HepG2 (cell line): ENCODE results near the gene ABHD2. TPM values are rescaled to one million over a fixed set of nuclear protein-coding genes. Genes with fewer than 3 reads are reported as not detected.

Source experiments
- ATAC-seq: fragments of 200-7000 bp; cut with Tn5 transposase; 3 replicates; pipeline ENCODE4 v1.9.1; 2020; ENCODE audit warnings: mild to moderate bottlenecking, moderate library complexity
- BruUV-seq: library from RNA; stranded (reverse); fragments of 400-500 nt; replicated peaks from 2 replicates; lab custom pipeline; 2021; lab: Mats Ljungman, UMichigan
- CTCF ChIA-PET: fragments of 300-600 bp; formaldehyde crosslinking; extraction: SDS; loops from one replicate; lab custom pipeline; 2021; ENCODE audit warnings: low total read pairs, inconsistent platforms, low intra/inter-chr PET ratio; lab: Yijun Ruan, JAX
- POLR2A ChIA-PET: fragments of 350-600 bp; sonication (Branson Sonifier 250); formaldehyde crosslinking; loops from one replicate; lab custom pipeline; 2020; ENCODE audit warnings: antibody characterized with exemption, inconsistent platforms; lab: Yijun Ruan, JAX
- DNase-seq: peaks from one replicate; pipeline ENCODE4 v3.0.0-alpha.2; 2015; ENCODE audit warnings: low spot score
- FAIRE-seq: peaks from 3 replicates; lab custom pipeline; 2011; peaks lifted over from hg19 to GRCh38; lab: Jason Lieb, UNC
- H2AFZ ChIP-seq: one replicate; pipeline ENCODE4 v1.6.1; 2011; ENCODE audit warnings: low read length, inconsistent platforms
- H3K27ac ChIP-seq: fragments of 300-600 bp; 3 replicates; pipeline ENCODE4 v1.8.0; 2011; ENCODE audit warnings: mixed run types, mild to moderate bottlenecking, mixed read lengths, low read length, inconsistent platforms; ENCODE audit not compliant: insufficient read depth; ENCODE audit errors: extremely low read length
- H3K27me3 ChIP-seq, 2 experiments: fragments of 200-600 bp in 1 of 2; 2 replicates in 1 of 2; 3 replicates in 1 of 2; pipeline versions ENCODE4 v1.6.0 to v1.8.0; 2011; ENCODE audit warnings: low read length in 2 of 2, mild to moderate bottlenecking in 2 of 2, moderate library complexity in 2 of 2, inconsistent platforms in 1 of 2; ENCODE audit not compliant: insufficient read depth in 2 of 2, control insufficient read depth in 1 of 2
- H3K36me3 ChIP-seq, 2 experiments: fragments of 200-600 bp in 1 of 2; replicated peaks in 1 of 2; 2 replicates in 1 of 2; 3 replicates in 1 of 2; pipeline versions ENCODE4 v1.5.1 to v1.8.0; 2011; ENCODE audit warnings: low read length in 2 of 2, inconsistent platforms in 1 of 2; ENCODE audit not compliant: insufficient read depth in 2 of 2, control insufficient read depth in 1 of 2
- H3K4me1 ChIP-seq: 2 replicates; pipeline ENCODE4 v1.5.1; 2012; ENCODE audit warnings: low read length, inconsistent platforms; ENCODE audit not compliant: insufficient read depth
- H3K4me2 ChIP-seq: 2 replicates; pipeline ENCODE4 v1.6.0; 2011; ENCODE audit warnings: low read depth, low read length, inconsistent platforms
- H3K4me3 ChIP-seq, 3 experiments: fragments of 200-600 bp in 1 of 3; sonication (generic), shearing (Covaris generic) in 1 of 3; replicated peaks in 1 of 3; 2 replicates each; pipeline ENCODE4 v1.5.1; 2011 to 2016; ENCODE audit warnings: low read length in 3 of 3, inconsistent platforms in 2 of 3, low read depth in 2 of 3, mild to moderate bottlenecking in 2 of 3, control low read depth in 1 of 3, mixed read lengths in 1 of 3; ENCODE audit not compliant: insufficient read depth in 1 of 3
- H3K79me2 ChIP-seq: one replicate; pipeline ENCODE4 v1.6.1; 2011; ENCODE audit warnings: low read length, inconsistent platforms; ENCODE audit not compliant: insufficient read depth
- H3K9ac ChIP-seq: 2 replicates; pipeline ENCODE4 v1.6.0; 2011; ENCODE audit warnings: mild to moderate bottlenecking, low read depth, low read length, inconsistent platforms; ENCODE audit not compliant: insufficient read depth
- H3K9me3 ChIP-seq: 2 replicates; pipeline ENCODE4 v1.5.1; 2012; ENCODE audit warnings: mild to moderate bottlenecking, low read length
- H4K20me1 ChIP-seq: 2 replicates; pipeline ENCODE4 v1.6.0; 2011; ENCODE audit warnings: inconsistent platforms, mild to moderate bottlenecking, low read length, moderate library complexity; ENCODE audit not compliant: insufficient read depth
- FOXC1 ChIP-seq: sonication (generic); formaldehyde crosslinking; IDR thresholded peaks from 2 replicates; pipeline ENCODE4 v1.8.0; 2022; ENCODE audit warnings: mild to moderate bottlenecking, missing genetic modification reagents, borderline replicate concordance
- GABPA ChIP-seq, 2 experiments: IDR thresholded peaks; 2 replicates each; pipeline ENCODE4 v1.6.1; 2011 to 2016; ENCODE audit warnings: low read depth in 2 of 2, low read length in 1 of 2, missing biosample characterization in 1 of 2, missing genetic modification characterization in 1 of 2
- MZF1 ChIP-seq: sonication (generic); formaldehyde crosslinking; IDR thresholded peaks from 2 replicates; pipeline ENCODE4 v1.8.1; 2023; ENCODE audit warnings: mild to moderate bottlenecking, missing genetic modification reagents, borderline replicate concordance
- NAIF1 ChIP-seq: sonication (generic); formaldehyde crosslinking; IDR thresholded peaks from 2 replicates; pipeline ENCODE4 v1.5.0; 2020; ENCODE audit warnings: mild to moderate bottlenecking, missing genetic modification reagents, borderline replicate concordance
- NCOA2 ChIP-seq: sonication (generic); formaldehyde crosslinking; IDR thresholded peaks from 2 replicates; pipeline ENCODE4 v1.8.0; 2022; ENCODE audit warnings: inconsistent platforms
- ZC3H4 ChIP-seq: sonication (generic); formaldehyde crosslinking; IDR thresholded peaks from 2 replicates; pipeline ENCODE4 v1.4.0; 2020; ENCODE audit warnings: missing genetic modification reagents, borderline replicate concordance
- ZNF33B ChIP-seq: sonication (generic); formaldehyde crosslinking; IDR thresholded peaks from 2 replicates; pipeline ENCODE4 v1.5.1; 2020; ENCODE audit warnings: mild to moderate bottlenecking, missing genetic modification reagents
- ZNF709 ChIP-seq: sonication (generic); formaldehyde crosslinking; IDR thresholded peaks from 2 replicates; pipeline ENCODE4 v1.5.0; 2020; ENCODE audit warnings: mild to moderate bottlenecking, missing genetic modification reagents
- WGBS: methylation state at CpG from one replicate; pipeline ENCODE4 v1.1.6; 2017; ENCODE audit warnings: low lambda C conversion rate; 5-methylcytosine and 5-hydroxymethylcytosine counted together
- in situ Hi-C: cut with HindIII; loops from 2 replicates; pipeline ENCODE4 v1.10.0; 2017; ENCODE audit warnings: low pct_unique_long_range_greater_than_20kb; ENCODE audit not compliant: extremely low pct_ligation_motif_present
- intact Hi-C: fragments of 100-400 bp; cut with micrococcal nuclease; formaldehyde crosslinking; loops from one replicate; pipeline ENCODE4 v1.10.0; 2022; ENCODE audit not compliant: unreplicated experiment
- polyA plus RNA-seq, 8 experiments: library from polyadenylated mRNA; depleted of rRNA in 3 of 8; stranded (reverse) in 7 of 8; unstranded in 1 of 8; fragments of >200 nt; fragmentation: Illumina TruSeq in 4 of 8; extraction: Trizol in 4 of 8; gene quantifications; 2 replicates each; pipeline versions ENCODE4 v1.2.1 to v1.2.3, GENCODE V29; 2011 to 2016; ENCODE audit warnings: low read depth in 4 of 8, missing spikeins in 1 of 8, mixed read lengths in 1 of 8; ENCODE audit not compliant: insufficient read depth in 1 of 8
- total RNA-seq, 5 experiments: library from RNA; depleted of rRNA; stranded (reverse); fragments of >200 nt; fragmentation: Illumina TruSeq; extraction: Trizol; gene quantifications; 2 replicates each; pipeline ENCODE4 v1.2.3, GENCODE V29; 2016; ENCODE audit warnings: low read depth in 1 of 5
- TF ChIP-seq, protein P1 (sequence below): sonication (generic); formaldehyde crosslinking; IDR thresholded peaks from 2 replicates; pipeline ENCODE4 v1.8.0; 2022; ENCODE audit warnings: missing genetic modification reagents, low read depth, mild to moderate bottlenecking, borderline replicate concordance
- TF ChIP-seq, protein P2 (sequence below): sonication (generic); formaldehyde crosslinking; IDR thresholded peaks from 2 replicates; pipeline ENCODE4 v1.5.0; 2020; ENCODE audit warnings: mild to moderate bottlenecking, missing genetic modification reagents, borderline replicate concordance
- TF ChIP-seq, protein P3 (sequence below): sonication (generic); formaldehyde crosslinking; IDR thresholded peaks from 2 replicates; pipeline ENCODE4 v1.5.0; 2020; ENCODE audit warnings: mild to moderate bottlenecking, missing genetic modification reagents
- TF ChIP-seq, protein P4 (sequence below): sonication (generic); formaldehyde crosslinking; IDR thresholded peaks from 2 replicates; pipeline ENCODE4 v1.4.0; 2020; ENCODE audit warnings: missing genetic modification reagents
- TF ChIP-seq, protein P5 (sequence below): IDR thresholded peaks from 2 replicates; pipeline ENCODE4 v1.6.1; 2016; ENCODE audit warnings: missing compliant biosample characterization, missing genetic modification reagents, borderline replicate concordance

Gene ABHD2
- total and polyA plus RNA-seq, 2 of the 13 experiments (the other 11 are each of a cell fraction or from before 2014, with no cell fraction given), result 14.8 to 22.4 TPM

DNA sequence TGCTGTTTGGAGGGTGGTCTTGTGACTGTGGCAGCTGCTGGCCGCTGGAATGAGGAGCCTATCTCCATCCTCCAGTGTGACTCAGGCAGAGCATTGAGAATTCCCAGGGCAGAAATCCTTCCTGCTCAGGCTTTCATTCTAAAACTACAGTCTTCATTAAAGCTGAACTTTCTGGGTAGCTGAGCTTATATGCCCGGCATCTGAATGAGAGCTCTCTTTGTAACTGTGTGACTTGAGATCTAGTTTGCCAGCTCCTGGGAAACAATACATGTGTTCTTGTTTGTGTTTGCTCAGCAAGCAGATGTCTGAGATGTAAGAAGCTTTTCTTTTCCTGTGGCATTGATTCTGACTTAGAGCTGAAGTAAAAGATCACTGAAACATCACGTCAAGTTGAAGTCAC is 110.7 kb downstream of the ABHD2 start:
- H3K9ac ChIP-seq, result no peak overlapping the region
- intact Hi-C loops (no loop called here), in situ Hi-C loops (no loop called here)
- FAIRE-seq, result no peak
- POLR2A ChIA-PET, result no interaction called here
- no peaks in the 10 kb centered on the region for H3K79me2 ChIP-seq
- no peaks in the 10 kb centered on the region for H3K27me3 ChIP-seq
- CTCF ChIA-PET, result no interaction called here
- peaks cover 2 to 11% of the 10 kb centered on the region in 2 experiments; a peak in 1 of 5 replicates for H3K36me3 ChIP-seq
- WGBS, result 89% methylated on average over 2 of the region's 3 CpGs
- no peak for DNase-seq
- H3K9me3 ChIP-seq, result no peaks in the 10 kb centered on the region
- no peak overlapping the region for H2AFZ ChIP-seq
- H4K20me1 ChIP-seq, result no peaks in the 10 kb centered on the region
- ATAC-seq, result no peak
- BruUV-seq, result no TSS peak
- H3K27ac ChIP-seq, result no peak overlapping the region
- peaks cover 52% of the 10 kb centered on the region for H3K4me1 ChIP-seq
- H3K4me3 ChIP-seq, result no peak overlapping the region
- no peak overlapping the region for H3K4me2 ChIP-seq
- TF ChIP-seq, protein P1, sequence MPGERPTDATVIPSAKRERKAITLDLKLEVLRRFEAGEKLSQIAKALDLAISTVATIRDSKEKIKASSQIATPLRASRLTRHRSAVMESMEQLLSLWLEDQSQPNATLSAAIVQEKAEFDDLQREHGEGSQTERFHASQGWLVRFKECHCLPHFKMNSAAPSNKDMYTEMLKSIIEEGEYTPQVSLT (CRISPR knock-in tag), result no peak
- TF ChIP-seq, protein P2, sequence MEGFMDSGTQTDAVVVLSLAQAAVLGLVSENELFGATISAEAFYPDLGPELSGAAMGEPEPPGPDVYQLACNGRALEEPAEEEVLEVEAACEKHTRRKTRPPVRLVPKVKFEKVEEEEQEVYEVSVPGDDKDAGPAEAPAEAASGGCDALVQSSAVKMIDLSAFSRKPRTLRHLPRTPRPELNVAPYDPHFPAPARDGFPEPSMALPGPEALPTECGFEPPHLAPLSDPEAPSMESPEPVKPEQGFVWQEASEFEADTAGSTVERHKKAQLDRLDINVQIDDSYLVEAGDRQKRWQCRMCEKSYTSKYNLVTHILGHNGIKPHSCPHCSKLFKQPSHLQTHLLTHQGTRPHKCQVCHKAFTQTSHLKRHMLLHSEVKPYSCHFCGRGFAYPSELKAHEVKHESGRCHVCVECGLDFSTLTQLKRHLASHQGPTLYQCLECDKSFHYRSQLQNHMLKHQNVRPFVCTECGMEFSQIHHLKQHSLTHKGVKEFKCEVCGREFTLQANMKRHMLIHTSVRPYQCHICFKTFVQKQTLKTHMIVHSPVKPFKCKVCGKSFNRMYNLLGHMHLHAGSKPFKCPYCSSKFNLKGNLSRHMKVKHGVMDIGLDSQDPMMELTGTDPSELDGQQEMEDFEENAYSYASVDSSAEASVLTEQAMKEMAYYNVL (CRISPR knock-in tag), result no peak
- TF ChIP-seq NAIF1 (CRISPR knock-in tag) (no peak), ZNF709 (no peak), NCOA2 (CRISPR knock-in tag) (no peak), MZF1 (no peak), ZC3H4 (CRISPR knock-in tag) (no peak), GABPA (IDR thresholded peaks at IDR 0.05; ENCODE audit: low read depth, low read length) (no peak), GABPA (CRISPR knock-in tag; IDR thresholded peaks at IDR 0.05; ENCODE audit: low read depth) (no peak), FOXC1 (no peak), ZNF33B (CRISPR knock-in tag) (no peak)
- TF ChIP-seq, protein P3, sequence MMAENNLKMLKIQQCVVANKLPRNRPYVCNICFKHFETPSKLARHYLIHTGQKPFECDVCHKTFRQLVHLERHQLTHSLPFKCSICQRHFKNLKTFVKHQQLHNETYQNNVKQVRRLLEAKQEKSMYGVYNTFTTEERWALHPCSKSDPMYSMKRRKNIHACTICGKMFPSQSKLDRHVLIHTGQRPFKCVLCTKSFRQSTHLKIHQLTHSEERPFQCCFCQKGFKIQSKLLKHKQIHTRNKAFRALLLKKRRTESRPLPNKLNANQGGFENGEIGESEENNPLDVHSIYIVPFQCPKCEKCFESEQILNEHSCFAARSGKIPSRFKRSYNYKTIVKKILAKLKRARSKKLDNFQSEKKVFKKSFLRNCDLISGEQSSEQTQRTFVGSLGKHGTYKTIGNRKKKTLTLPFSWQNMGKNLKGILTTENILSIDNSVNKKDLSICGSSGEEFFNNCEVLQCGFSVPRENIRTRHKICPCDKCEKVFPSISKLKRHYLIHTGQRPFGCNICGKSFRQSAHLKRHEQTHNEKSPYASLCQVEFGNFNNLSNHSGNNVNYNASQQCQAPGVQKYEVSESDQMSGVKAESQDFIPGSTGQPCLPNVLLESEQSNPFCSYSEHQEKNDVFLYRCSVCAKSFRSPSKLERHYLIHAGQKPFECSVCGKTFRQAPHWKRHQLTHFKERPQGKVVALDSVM (CRISPR knock-in tag), result no peak
- TF ChIP-seq, protein P4, sequence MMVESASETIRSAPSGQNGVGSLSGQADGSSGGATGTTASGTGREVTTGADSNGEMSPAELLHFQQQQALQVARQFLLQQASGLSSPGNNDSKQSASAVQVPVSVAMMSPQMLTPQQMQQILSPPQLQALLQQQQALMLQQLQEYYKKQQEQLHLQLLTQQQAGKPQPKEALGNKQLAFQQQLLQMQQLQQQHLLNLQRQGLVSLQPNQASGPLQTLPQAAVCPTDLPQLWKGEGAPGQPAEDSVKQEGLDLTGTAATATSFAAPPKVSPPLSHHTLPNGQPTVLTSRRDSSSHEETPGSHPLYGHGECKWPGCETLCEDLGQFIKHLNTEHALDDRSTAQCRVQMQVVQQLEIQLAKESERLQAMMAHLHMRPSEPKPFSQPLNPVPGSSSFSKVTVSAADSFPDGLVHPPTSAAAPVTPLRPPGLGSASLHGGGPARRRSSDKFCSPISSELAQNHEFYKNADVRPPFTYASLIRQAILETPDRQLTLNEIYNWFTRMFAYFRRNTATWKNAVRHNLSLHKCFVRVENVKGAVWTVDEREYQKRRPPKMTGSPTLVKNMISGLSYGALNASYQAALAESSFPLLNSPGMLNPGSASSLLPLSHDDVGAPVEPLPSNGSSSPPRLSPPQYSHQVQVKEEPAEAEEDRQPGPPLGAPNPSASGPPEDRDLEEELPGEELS, result no peak
- TF ChIP-seq, protein P5, sequence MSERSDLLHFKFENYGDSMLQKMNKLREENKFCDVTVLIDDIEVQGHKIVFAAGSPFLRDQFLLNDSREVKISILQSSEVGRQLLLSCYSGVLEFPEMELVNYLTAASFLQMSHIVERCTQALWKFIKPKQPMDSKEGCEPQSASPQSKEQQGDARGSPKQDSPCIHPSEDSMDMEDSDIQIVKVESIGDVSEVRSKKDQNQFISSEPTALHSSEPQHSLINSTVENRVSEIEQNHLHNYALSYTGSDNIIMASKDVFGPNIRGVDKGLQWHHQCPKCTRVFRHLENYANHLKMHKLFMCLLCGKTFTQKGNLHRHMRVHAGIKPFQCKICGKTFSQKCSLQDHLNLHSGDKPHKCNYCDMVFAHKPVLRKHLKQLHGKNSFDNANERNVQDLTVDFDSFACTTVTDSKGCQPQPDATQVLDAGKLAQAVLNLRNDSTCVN, result no peak
